ENCODE measurements around the gene HYI.

- TF ChIP-seq CTCF (IDR thresholded peaks at IDR 0.05 in 4 of 5, conservative IDR thresholded peaks at IDR 0.05 in 1 of 5) (no peak), POLR2A (IDR thresholded peaks at IDR 0.05) (no peak)
Observed at GRCh38 chr1:43432171-43432860, 21.4 kb downstream of the HYI start.
